HT-29 (cell line): Measurements from ENCODE around the gene HNRNPH1. TPM values are rescaled to one million over a fixed set of nuclear protein-coding genes. Genes with fewer than 3 reads are reported as not detected.

Experiments used
- DNase-seq: peaks from one replicate; pipeline ENCODE4 v3.0.0-alpha.2; 2015; ENCODE audit warnings: low spot score
- total RNA-seq: library from RNA; depleted of rRNA; stranded (reverse); fragments of >200 nt; shearing (Covaris generic); gene quantifications from 2 replicates; pipeline ENCODE4 v1.2.3, GENCODE V29; 2014

Gene HNRNPH1
- total RNA-seq, 1 experiment from 2014 or later = 484 TPM

- DNase-seq = no peak
Measured at GRCh38 chr5:179623906-179624741, 653 bp upstream of the HNRNPH1 start.

DNA sequence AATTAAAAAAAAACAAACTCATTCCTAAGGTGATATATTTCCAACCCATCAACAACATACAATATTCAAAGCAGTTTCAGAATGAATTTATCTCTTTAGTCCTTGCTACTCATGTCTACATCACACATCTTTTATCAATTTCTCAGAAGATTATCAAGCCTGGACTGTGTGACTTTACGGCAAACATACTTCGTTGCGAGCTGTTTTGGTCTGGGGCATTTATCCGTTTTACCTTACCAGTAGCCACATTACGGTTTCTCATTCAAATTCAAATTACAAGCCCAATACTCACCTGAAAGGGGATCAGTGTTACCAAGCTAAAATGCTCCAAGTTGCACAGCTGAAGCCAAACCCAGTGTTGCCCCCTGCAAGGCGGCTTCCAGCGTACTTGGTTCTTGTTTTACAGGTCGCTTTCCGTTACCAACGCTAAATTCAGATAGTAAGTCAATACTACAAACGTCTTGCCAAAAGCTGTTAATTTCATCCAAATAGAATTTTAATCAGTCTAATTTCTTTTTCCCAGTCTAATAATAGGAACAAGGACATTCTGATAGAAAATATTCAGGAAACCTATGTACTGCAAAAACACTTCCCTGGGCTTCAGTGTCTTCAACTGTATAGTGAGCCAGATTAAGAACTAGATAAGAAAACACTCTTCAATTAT lies 1.8 kb downstream of the HNRNPH1 start:
- no peak for DNase-seq

DNA sequence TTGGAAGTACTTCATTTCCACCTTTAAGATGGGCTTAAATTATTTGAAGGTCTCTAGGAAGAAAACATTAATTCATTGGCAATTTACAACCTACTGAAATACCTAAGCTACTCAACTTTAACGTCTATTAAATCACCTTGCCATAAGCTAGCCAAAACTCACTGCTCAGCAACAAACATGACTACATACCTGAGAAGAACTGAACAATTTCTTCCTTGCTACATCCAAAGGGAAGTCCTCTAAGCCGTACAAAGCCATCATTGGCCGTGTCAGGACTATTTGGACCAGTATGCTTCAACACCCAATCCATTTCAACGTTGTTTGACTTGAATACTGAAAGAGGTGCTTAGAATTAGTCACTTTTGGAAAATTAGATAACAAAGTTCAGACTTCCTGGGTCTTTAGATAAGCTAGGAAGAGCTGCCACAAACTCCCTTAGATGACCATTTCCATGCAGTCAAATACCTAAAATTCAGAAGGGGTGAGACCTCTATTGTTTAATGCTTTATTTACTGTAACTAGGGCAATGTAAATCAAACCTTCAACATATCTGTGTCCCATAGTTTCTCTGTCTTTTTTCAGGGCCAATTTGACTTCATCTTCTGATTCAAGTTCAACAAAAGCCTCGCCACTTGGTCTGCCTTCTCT lies 2.6 kb downstream of the HNRNPH1 start:
- DNase-seq = no peak

GRCh38 chr5:179620293-179620692 lies 3.2 kb downstream of the HNRNPH1 start:
- DNase-seq = no peak

GRCh38 chr5:179619776-179620175 lies 3.7 kb downstream of the HNRNPH1 start:
- DNase-seq = no peak

GRCh38 chr5:179618923-179619554 lies 4.4 kb downstream of the HNRNPH1 start:
- no peak for DNase-seq

DNA sequence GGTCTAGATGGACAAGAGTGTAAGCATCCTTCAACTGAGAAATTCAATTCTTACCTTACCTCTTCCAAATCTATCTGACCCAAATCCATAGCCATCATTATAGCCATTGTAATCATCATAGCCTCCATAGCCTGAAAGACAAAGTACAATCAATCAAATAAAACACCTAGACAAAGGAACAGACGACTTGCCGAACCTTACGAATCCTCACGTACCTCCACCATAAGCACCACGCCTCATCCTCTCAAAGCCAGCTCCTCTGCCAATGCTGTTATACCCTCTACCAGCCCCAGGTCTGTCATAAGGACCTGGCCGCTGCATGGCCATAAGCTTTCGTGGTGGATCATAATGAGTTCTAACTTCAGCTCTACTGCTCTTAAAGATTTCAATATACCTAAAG lies 5.5 kb downstream of the HNRNPH1 start:
- DNase-seq = no peak

- no peak for DNase-seq
Measured at GRCh38 chr5:179616002-179616594, 7.4 kb downstream of the HNRNPH1 start.

- no peak for DNase-seq
Measured at GRCh38 chr5:179615203-179615602, 8.3 kb downstream of the HNRNPH1 start.

- DNase-seq = no peak
Measured at GRCh38 chr5:179614745-179615144, 8.7 kb downstream of the HNRNPH1 start.

GRCh38 chr5:179613460-179614071 lies 9.9 kb downstream of the HNRNPH1 start:
- DNase-seq = no peak

DNA sequence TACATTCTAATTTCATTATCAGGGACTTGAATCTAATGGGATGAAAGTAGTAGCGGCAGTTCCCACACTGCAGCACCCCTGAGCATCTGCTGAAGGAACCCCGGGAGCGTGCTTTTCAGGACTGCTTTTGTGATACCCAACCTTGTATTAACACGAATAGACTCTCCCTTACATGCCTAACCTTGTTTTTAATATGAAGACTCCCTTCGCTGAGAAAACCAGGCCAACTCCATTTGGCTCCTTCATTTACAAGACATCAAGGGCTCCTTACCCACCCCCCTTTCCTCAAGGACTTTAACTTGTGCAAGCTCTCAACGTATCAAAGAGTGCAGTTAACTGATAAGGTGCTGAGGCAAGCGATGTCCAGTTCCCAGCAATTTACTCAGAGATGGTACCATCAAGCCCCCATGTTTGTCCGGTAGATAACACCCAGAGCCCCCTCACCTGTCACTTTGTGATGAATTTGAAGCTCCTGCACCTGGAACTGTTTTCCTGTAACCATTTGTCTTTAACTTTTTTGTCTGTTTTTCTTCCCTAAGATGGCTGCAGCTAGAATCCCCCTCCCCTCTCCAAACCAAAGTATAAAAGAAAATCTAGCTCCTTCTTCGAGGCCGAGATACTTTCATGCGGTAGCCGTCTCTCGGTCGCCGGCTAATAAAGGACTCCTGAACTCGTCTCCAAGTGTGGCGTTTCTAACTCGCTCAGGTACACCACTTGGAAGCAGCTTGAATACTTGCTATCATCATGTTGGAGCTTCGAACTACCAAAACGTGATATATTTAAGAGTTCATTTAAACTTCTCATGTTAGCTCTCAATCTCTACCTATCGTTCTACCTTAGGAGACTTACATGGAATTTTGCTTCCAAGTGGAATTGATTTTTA lies 10.7 kb downstream of the HNRNPH1 start:
- DNase-seq = no peak

- DNase-seq = no peak
Measured at GRCh38 chr5:179610903-179611265, 12.6 kb downstream of the HNRNPH1 start.

GRCh38 chr5:179610109-179610902 lies 13.2 kb downstream of the HNRNPH1 start:
- DNase-seq = no peak

DNA sequence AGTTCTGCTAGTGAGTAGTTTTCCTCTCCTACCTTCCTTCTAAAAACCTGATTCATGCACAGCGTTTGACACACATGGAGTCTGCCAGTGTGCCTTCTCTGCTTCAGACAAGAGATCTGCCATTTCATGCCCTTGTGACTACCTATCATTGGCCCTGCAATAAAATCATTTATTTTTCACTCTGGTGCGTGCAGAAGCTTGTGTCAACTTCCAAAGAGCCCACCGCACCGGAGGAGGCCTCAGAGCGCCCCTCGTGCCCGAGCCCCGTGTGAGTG lies 13.7 kb downstream of the HNRNPH1 start:
- DNase-seq = no peak

DNA sequence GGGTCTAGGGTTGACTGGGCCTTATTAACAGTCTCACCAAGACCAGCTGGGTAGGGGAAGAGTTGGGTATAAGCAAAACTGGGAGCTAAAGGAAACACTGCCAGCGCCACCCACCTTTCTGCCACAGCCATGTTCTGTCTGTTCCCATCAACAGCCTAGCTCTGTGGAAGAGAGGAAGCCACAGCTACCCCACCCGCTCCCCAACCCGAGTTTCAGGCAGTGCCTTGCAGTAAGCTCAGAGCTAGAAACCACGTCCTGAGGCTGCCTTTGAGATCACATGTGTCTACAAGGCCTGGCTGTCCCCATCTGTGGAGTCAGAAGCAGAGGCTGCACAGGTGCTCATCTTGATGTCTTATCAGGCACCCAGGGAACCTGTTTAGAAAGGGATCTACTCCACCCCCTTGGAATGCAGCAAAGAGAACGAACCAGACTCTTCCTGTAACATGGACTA lies 15.3 kb downstream of the HNRNPH1 start:
- DNase-seq = no peak

GRCh38 chr5:179607160-179607931 lies 16.1 kb downstream of the HNRNPH1 start:
- DNase-seq = no peak

- DNase-seq = no peak
Measured at GRCh38 chr5:179606910-179607159, 16.6 kb downstream of the HNRNPH1 start.
